PFSK-1 (cell line): ENCODE results near the gene IGF1R.

Experiments
- FOXP2 ChIP-seq: optimal IDR thresholded peaks from 2 replicates; pipeline ENCODE3; 2011; ENCODE audit warnings: borderline replicate concordance, control low read depth, inconsistent platforms; ENCODE audit not compliant: insufficient read depth; ENCODE audit errors: extremely low read length, extremely low read depth
- POLR2AphosphoS5 ChIP-seq: IDR thresholded peaks from 2 replicates; pipeline ENCODE4 v1.6.1; 2012; ENCODE audit warnings: low read depth, mild to moderate bottlenecking, control low read depth, low read length, moderate library complexity
- REST ChIP-seq, 2 experiments: IDR thresholded peaks; 2 replicates each; pipeline versions ENCODE4 v1.6.1 to v1.8.0; 2011 to 2012; ENCODE audit warnings: low read depth in 2 of 2, low read length in 2 of 2, control low read depth in 1 of 2, inconsistent platforms in 1 of 2, mild to moderate bottlenecking in 1 of 2, moderate library complexity in 1 of 2; ENCODE audit not compliant: insufficient read depth in 1 of 2
- SIN3A ChIP-seq: IDR thresholded peaks from 2 replicates; pipeline ENCODE4 v1.6.1; 2012; ENCODE audit warnings: mild to moderate bottlenecking, low read length, moderate library complexity, borderline replicate concordance; ENCODE audit not compliant: insufficient read depth
- TAF1 ChIP-seq: IDR thresholded peaks from 2 replicates; pipeline ENCODE4 v1.6.1; 2012; ENCODE audit warnings: low read length, control low read depth, borderline replicate concordance; ENCODE audit not compliant: insufficient read depth

The IGF1R gene

GRCh38 chr15:98775498-98776230 is 127.3 kb downstream of the IGF1R start:
- TF ChIP-seq POLR2AphosphoS5 (no peak), SIN3A (no peak), FOXP2 (no peak), TAF1 (no peak)

- no peak for TF ChIP-seq TAF1
- TF ChIP-seq SIN3A, result no peak
- TF ChIP-seq POLR2AphosphoS5, result no peak
- TF ChIP-seq FOXP2, result no peak
- no peak for TF ChIP-seq REST (IDR thresholded peaks at IDR 0.05; ENCODE audit: insufficient read depth in 1 of 2, low read depth in 2 of 2, low read length in 2 of 2)
Measured at GRCh38 chr15:98776607-98777281, 128.4 kb downstream of the IGF1R start.

GRCh38 chr15:98777426-98777825 is 129.1 kb downstream of the IGF1R start:
- TF ChIP-seq REST (IDR thresholded peaks at IDR 0.05; ENCODE audit: insufficient read depth in 1 of 2, low read depth in 2 of 2, low read length in 2 of 2) (no peak), POLR2AphosphoS5 (no peak), FOXP2 (no peak), TAF1 (no peak), SIN3A (no peak)

GRCh38 chr15:98778263-98778959 is 130.1 kb downstream of the IGF1R start:
- TF ChIP-seq FOXP2 (no peak), TAF1 (no peak), SIN3A (no peak), POLR2AphosphoS5 (no peak), REST (IDR thresholded peaks at IDR 0.05; ENCODE audit: insufficient read depth in 1 of 2, low read depth in 2 of 2, low read length in 2 of 2) (no peak)

GRCh38 chr15:98778960-98779359 is 130.6 kb downstream of the IGF1R start:
- TF ChIP-seq POLR2AphosphoS5 (no peak), SIN3A (no peak), FOXP2 (no peak), REST (IDR thresholded peaks at IDR 0.05; ENCODE audit: insufficient read depth in 1 of 2, low read depth in 2 of 2, low read length in 2 of 2) (no peak), TAF1 (no peak)
